ENCODE results near the gene ALPL.
A peak's percentile ranks its signal among the peaks of the same experiment; 100 is the strongest.

DNA sequence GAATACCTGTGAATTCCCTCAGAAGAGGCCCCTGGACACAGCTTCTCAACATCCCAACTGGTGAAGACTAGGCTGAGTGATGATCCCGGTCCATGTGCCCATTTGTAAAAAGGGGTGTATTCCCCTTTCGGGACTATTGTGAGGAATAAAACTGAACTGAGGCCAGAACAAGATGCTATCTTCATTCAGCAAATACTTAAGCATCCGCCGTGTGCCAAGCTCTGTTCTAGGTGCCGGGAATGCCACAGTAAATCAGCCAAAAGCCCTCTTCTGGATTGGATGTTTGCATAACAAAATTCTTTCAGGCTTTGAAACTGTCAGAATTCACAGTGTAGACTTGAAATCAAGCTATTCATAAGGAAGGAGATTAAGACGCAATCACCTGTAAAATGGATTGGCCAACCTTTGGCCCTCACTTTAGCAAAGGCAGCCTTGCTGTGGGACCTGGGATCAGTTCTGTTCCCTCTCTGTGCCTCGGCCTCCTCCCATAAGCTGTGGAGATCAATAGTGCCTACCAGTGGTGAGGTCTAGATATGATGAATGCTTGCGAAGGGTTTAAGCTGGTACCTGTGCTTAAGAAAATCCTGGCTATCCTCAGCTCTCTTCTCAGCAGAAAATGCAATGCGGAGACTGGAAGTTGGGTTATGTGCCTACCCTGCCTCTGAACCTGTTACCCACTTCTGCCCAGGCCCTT lies 1.8 kb downstream of the ALPL start:
- TF ChIP-seq NCOA1 (IDR thresholded peaks at IDR 0.05; ENCODE audit: low read depth): no peak
- no peak for TF ChIP-seq ZC3H4 (CRISPR knock-in tag; IDR thresholded peaks at IDR 0.05; ENCODE audit: borderline replicate concordance)
- TF ChIP-seq, protein P1, sequence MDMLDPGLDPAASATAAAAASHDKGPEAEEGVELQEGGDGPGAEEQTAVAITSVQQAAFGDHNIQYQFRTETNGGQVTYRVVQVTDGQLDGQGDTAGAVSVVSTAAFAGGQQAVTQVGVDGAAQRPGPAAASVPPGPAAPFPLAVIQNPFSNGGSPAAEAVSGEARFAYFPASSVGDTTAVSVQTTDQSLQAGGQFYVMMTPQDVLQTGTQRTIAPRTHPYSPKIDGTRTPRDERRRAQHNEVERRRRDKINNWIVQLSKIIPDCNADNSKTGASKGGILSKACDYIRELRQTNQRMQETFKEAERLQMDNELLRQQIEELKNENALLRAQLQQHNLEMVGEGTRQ (CRISPR knock-in tag; IDR thresholded peaks at IDR 0.05): no peak
- TF ChIP-seq, protein P2, sequence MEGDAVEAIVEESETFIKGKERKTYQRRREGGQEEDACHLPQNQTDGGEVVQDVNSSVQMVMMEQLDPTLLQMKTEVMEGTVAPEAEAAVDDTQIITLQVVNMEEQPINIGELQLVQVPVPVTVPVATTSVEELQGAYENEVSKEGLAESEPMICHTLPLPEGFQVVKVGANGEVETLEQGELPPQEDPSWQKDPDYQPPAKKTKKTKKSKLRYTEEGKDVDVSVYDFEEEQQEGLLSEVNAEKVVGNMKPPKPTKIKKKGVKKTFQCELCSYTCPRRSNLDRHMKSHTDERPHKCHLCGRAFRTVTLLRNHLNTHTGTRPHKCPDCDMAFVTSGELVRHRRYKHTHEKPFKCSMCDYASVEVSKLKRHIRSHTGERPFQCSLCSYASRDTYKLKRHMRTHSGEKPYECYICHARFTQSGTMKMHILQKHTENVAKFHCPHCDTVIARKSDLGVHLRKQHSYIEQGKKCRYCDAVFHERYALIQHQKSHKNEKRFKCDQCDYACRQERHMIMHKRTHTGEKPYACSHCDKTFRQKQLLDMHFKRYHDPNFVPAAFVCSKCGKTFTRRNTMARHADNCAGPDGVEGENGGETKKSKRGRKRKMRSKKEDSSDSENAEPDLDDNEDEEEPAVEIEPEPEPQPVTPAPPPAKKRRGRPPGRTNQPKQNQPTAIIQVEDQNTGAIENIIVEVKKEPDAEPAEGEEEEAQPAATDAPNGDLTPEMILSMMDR (IDR thresholded peaks at IDR 0.05 in 2 of 3, conservative IDR thresholded peaks at IDR 0.05 in 1 of 3; ENCODE audit: insufficient read depth in 2 of 3, low read depth in 1 of 3, low read length in 3 of 3): peak; percentile 33 to 49 (median 36); a peak in 4 of 6 replicates
- TF ChIP-seq SMC3 (conservative IDR thresholded peaks at IDR 0.05; ENCODE audit: insufficient read depth, low read depth, low read length): no peak
- no peak for TF ChIP-seq YY1 (IDR thresholded peaks at IDR 0.05; ENCODE audit: borderline replicate concordance in 1 of 3, control insufficient read depth in 1 of 3, extremely low read depth in 1 of 3, insufficient read depth in 3 of 3, insufficient read length in 1 of 3, insufficient replicate concordance in 2 of 3, low read depth in 1 of 3, low read length in 2 of 3)
- TF ChIP-seq, protein P3, sequence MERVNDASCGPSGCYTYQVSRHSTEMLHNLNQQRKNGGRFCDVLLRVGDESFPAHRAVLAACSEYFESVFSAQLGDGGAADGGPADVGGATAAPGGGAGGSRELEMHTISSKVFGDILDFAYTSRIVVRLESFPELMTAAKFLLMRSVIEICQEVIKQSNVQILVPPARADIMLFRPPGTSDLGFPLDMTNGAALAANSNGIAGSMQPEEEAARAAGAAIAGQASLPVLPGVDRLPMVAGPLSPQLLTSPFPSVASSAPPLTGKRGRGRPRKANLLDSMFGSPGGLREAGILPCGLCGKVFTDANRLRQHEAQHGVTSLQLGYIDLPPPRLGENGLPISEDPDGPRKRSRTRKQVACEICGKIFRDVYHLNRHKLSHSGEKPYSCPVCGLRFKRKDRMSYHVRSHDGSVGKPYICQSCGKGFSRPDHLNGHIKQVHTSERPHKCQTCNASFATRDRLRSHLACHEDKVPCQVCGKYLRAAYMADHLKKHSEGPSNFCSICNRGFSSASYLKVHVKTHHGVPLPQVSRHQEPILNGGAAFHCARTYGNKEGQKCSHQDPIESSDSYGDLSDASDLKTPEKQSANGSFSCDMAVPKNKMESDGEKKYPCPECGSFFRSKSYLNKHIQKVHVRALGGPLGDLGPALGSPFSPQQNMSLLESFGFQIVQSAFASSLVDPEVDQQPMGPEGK (CRISPR knock-in tag; IDR thresholded peaks at IDR 0.05; ENCODE audit: borderline replicate concordance): no peak
- TF ChIP-seq DPF2 (IDR thresholded peaks at IDR 0.05): no peak
- TF ChIP-seq HNRNPLL (IDR thresholded peaks at IDR 0.05; ENCODE audit: low read depth, low read length, poor library complexity, severe bottlenecking): no peak
- TF ChIP-seq USF1 (CRISPR knock-in tag; IDR thresholded peaks at IDR 0.05): no peak
- no peak for TF ChIP-seq FOXP1 (CRISPR knock-in tag; IDR thresholded peaks at IDR 0.05)
- no peak for TF ChIP-seq YBX1 (IDR thresholded peaks at IDR 0.05)
- no peak for TF ChIP-seq SIN3A (IDR thresholded peaks at IDR 0.05; ENCODE audit: borderline replicate concordance in 2 of 2, control insufficient read depth in 1 of 2, low read depth in 2 of 2, low read length in 2 of 2)
- TF ChIP-seq ZBTB2 (IDR thresholded peaks at IDR 0.05): no peak
